Raji (cell line): ENCODE results near the gene IQCC.
A peak's percentile ranks its signal among the peaks of the same experiment; 100 is the strongest.

Source experiments
- POLR2A ChIP-seq: IDR thresholded peaks from 2 replicates; pipeline ENCODE4 v1.6.1; 2011; ENCODE audit warnings: low read depth, low read length, control low read depth; ENCODE audit not compliant: insufficient read depth

IQCC gene

GRCh38 chr1:32204943-32205361, 519 bp upstream of the IQCC start:
- no peak for TF ChIP-seq POLR2A

GRCh38 chr1:32208469-32208868, 3.0 kb downstream of the IQCC start:
- TF ChIP-seq POLR2A: no peak

GRCh38 chr1:32208891-32209328, 3.4 kb downstream of the IQCC start, which contains the start of gene DCDC2B:
Gene DCDC2B, plus strand, starts transcription at chr1:32209089. Its CDS starts 5 bp downstream, at chr1:32209094.
- TF ChIP-seq POLR2A: no peak; the same call in 1 of the 2 replicates

GRCh38 chr1:32215629-32216480, 10.4 kb downstream of the IQCC start:
- no peak for TF ChIP-seq POLR2A

- no peak for TF ChIP-seq POLR2A
Measured at GRCh38 chr1:32216566-32216965, 11.1 kb downstream of the IQCC start.

- TF ChIP-seq POLR2A: no peak
Measured at GRCh38 chr1:32219022-32219421, 13.6 kb downstream of the IQCC start.

GRCh38 chr1:32220746-32221580, 15.5 kb downstream of the IQCC start:
- no peak for TF ChIP-seq POLR2A

GRCh38 chr1:32221581-32221979, 16.1 kb downstream of the IQCC start:
- no peak for TF ChIP-seq POLR2A

GRCh38 chr1:32221980-32222755, 16.7 kb downstream of the IQCC start, which contains the start of the genes EIF3I and TMEM234:
Gene EIF3I, plus strand, starts transcription at chr1:32222407. Its CDS starts 35 bp downstream, at chr1:32222442.
Gene TMEM234, minus strand, starts transcription at chr1:32222353. Its CDS starts 31 bp downstream, at chr1:32222322.
- peak; percentile 93 for TF ChIP-seq POLR2A

- no peak for TF ChIP-seq POLR2A
Measured at GRCh38 chr1:32223683-32224082, 18.2 kb downstream of the IQCC start.

- no peak for TF ChIP-seq POLR2A
Measured at GRCh38 chr1:32224285-32224684, 18.8 kb downstream of the IQCC start.

GRCh38 chr1:32228771-32229170, 23.3 kb downstream of the IQCC start:
- no peak for TF ChIP-seq POLR2A

GRCh38 chr1:32231843-32232432, 26.5 kb downstream of the IQCC start:
- TF ChIP-seq POLR2A: no peak

- TF ChIP-seq POLR2A: no peak
Measured at GRCh38 chr1:32232558-32233304, 27.3 kb downstream of the IQCC start.
